NOMO-1 treated with dmso at 0.1 percent for 144 hours (cell line): ENCODE results near the gene GIMAP2.
"Not testable (repeated sequence)": the region's sequence is repeated elsewhere in the genome, so short reads cannot be mapped to it uniquely, and the experiment has no call there.

Experiments used
- DNase-seq: peaks from one replicate; lab custom pipeline; 2025; ENCODE audit not compliant: unreplicated experiment; lab: John Stamatoyannopoulos, UW

The GIMAP2 gene

GRCh38 chr7:150676276-150676675 lies 9.2 kb upstream of the GIMAP2 start:
- not testable (repeated sequence) for DNase-seq

GRCh38 chr7:150676854-150677253 lies 8.7 kb upstream of the GIMAP2 start:
- not testable (repeated sequence) for DNase-seq

- not testable (repeated sequence) for DNase-seq
Observed at GRCh38 chr7:150678601-150679000, 6.9 kb upstream of the GIMAP2 start.

- DNase-seq, result not testable (repeated sequence)
Observed at GRCh38 chr7:150680364-150680763, 5.1 kb upstream of the GIMAP2 start.

- no peak for DNase-seq
Observed at GRCh38 chr7:150686030-150686631, 625 bp downstream of the GIMAP2 start.

- no peak for DNase-seq
Observed at GRCh38 chr7:150688630-150689029, 3.1 kb downstream of the GIMAP2 start.

- DNase-seq, result no peak
Observed at GRCh38 chr7:150695654-150696053, 10.1 kb downstream of the GIMAP2 start.

- DNase-seq, result no peak
Observed at GRCh38 chr7:150703209-150703608, 17.7 kb downstream of the GIMAP2 start.

GRCh38 chr7:150715293-150715692 lies 29.8 kb downstream of the GIMAP2 start:
- no peak for DNase-seq

- no peak for DNase-seq
Observed at GRCh38 chr7:150715738-150716137, 30.2 kb downstream of the GIMAP2 start.

- DNase-seq, result peak; percentile 41
Observed at GRCh38 chr7:150716368-150716767, 30.9 kb downstream of the GIMAP2 start, which contains the start of gene GIMAP1. TSS of gene GIMAP1 (plus strand) at chr7:150716613. CDS start at chr7:150719048, 2,435 bp downstream.

GRCh38 chr7:150716939-150717338 lies 31.4 kb downstream of the GIMAP2 start:
- no peak for DNase-seq

GRCh38 chr7:150717814-150718420 lies 32.4 kb downstream of the GIMAP2 start:
- no peak for DNase-seq

GRCh38 chr7:150719436-150719835 lies 33.9 kb downstream of the GIMAP2 start:
- no peak for DNase-seq

GRCh38 chr7:150719960-150720891 lies 34.7 kb downstream of the GIMAP2 start:
- no peak for DNase-seq

GRCh38 chr7:150721970-150722373 lies 36.5 kb downstream of the GIMAP2 start:
- no peak for DNase-seq

GRCh38 chr7:150722431-150722931 lies 37.0 kb downstream of the GIMAP2 start:
- no peak for DNase-seq

- no peak for DNase-seq
Observed at GRCh38 chr7:150723467-150723866, 38.0 kb downstream of the GIMAP2 start.

GRCh38 chr7:150727381-150727780 lies 41.9 kb downstream of the GIMAP2 start:
- no peak for DNase-seq

GRCh38 chr7:150728011-150728410 lies 42.5 kb downstream of the GIMAP2 start:
- no peak for DNase-seq

- DNase-seq, result no peak
Observed at GRCh38 chr7:150728609-150729008, 43.1 kb downstream of the GIMAP2 start.

- DNase-seq, result no peak
Observed at GRCh38 chr7:150731916-150732315, 46.4 kb downstream of the GIMAP2 start.
